Panc1 (cell line): ENCODE data around the gene TBC1D2.

Source experiments
- POLR2AphosphoS5 ChIP-seq: IDR thresholded peaks from 2 replicates; pipeline ENCODE4 v1.6.1; 2012; ENCODE audit warnings: mild to moderate bottlenecking, low read depth, low read length, moderate library complexity
- TF ChIP-seq, protein P1 (sequence below): fragments of 450-650 bp; IDR thresholded peaks from 2 replicates; pipeline ENCODE4 v1.5.1; 2017; ENCODE audit warnings: mild to moderate bottlenecking

DNA sequence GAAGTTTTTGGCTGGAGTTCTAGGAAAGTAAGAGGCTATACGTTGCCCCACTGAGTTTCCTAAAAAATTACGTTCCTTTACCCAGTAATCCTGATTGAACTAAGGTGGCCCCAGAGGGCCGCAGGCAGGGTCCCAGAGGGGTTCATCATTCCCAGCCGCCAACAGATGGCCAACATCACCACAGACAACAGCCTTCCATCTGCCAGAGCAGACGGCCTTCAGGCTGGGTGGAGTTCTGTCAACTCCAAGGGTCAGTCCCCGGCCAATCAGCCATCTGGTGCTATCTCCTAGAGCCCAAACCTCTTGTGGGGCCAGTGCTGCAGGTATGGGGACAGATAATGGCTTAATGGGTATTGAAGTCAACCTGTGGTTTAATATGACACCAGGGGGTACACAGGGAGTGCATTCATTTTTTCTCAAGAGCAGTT is 30.4 kb downstream of the TBC1D2 start:
- TF ChIP-seq, protein P1, sequence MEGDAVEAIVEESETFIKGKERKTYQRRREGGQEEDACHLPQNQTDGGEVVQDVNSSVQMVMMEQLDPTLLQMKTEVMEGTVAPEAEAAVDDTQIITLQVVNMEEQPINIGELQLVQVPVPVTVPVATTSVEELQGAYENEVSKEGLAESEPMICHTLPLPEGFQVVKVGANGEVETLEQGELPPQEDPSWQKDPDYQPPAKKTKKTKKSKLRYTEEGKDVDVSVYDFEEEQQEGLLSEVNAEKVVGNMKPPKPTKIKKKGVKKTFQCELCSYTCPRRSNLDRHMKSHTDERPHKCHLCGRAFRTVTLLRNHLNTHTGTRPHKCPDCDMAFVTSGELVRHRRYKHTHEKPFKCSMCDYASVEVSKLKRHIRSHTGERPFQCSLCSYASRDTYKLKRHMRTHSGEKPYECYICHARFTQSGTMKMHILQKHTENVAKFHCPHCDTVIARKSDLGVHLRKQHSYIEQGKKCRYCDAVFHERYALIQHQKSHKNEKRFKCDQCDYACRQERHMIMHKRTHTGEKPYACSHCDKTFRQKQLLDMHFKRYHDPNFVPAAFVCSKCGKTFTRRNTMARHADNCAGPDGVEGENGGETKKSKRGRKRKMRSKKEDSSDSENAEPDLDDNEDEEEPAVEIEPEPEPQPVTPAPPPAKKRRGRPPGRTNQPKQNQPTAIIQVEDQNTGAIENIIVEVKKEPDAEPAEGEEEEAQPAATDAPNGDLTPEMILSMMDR: no peak
- no peak for TF ChIP-seq POLR2AphosphoS5
